GM18861 (cell line): ENCODE measurements around the gene KLHL35.
"Not testable (repeated sequence)": the region's sequence is repeated elsewhere in the genome, so short reads cannot be mapped to it uniquely, and the experiment has no call there.

Experiments
- ATAC-seq: cut with Tn5 transposase; IDR thresholded peaks from one replicate; pipeline ENCODE4 v1.9.1; 2021; ENCODE audit not compliant: unreplicated experiment

The KLHL35 gene

GRCh38 chr11:75426720-75427086 is 6.3 kb downstream of the KLHL35 start:
- ATAC-seq: no peak

DNA sequence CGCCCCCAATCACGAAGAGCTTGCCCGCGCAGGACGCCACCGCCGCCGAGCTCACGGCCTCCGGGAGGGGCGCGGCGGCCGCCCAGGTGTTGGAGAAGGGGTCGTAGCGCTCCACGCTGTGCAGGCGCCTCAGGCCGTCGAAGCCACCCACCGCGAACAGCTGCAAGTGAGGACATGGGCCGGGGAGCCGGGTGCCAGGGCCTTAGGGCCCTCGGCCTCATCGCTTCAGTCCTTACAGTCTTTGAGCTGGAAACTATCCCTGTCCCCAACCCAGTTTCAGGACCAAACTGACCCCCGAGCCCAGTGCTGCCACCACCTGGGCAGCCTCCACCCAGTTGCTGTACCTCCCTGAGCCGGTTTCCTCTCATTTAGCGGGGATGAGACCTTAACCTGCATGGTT is 7.6 kb downstream of the KLHL35 start:
- ATAC-seq: no peak

GRCh38 chr11:75424396-75424795 is 8.6 kb downstream of the KLHL35 start:
- ATAC-seq: no peak

GRCh38 chr11:75423721-75424120 is 9.3 kb downstream of the KLHL35 start:
- ATAC-seq: no peak

DNA sequence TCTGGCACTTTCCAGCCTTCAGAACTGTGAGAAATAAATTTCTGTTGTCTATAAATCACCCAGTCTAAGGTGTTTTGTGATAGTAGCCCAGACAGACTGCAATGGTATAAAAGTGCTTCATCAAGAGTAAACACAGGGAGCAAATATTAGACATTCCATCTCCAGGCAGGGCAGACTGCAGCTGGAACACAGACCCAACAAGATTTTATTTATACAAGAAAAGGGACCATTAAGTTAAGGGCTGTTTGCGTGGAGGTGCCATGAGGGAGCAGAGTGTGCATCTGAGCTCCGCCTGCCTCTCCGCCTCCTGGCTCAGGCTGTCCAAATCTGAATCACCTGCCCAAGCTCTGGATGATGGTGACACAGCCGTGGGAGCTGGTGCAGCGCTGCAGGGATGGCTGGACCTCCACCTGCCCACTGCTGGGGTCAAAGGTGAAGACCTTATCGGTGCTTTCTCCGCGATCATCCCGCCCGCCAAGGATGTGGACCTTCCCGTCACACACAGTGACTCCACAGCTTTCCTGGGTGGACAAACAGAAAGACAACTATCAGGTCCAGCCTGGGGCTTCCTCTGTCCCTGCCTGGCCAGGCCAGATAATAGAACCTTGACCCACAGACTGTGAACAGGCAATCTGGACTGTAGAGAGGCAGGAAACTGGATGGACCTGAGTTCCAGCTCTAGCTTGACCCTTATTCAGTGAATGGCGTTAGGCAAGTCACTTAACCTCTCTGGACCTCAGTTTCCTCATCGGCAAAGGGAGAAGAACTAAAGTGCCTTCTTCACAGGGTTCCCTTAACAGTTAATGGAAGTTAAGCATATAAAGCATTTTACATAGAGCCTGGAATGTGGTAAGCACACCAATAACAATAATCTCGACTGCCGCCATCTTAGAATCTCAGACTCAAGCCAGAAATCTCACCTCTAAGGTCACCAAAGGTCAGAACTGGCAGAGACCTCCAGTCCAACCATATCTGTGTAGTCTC is 10.5 kb downstream of the KLHL35 start:
- ATAC-seq: no peak

- ATAC-seq: no peak
Observed at GRCh38 chr11:75421902-75422247, 11.1 kb downstream of the KLHL35 start.

DNA sequence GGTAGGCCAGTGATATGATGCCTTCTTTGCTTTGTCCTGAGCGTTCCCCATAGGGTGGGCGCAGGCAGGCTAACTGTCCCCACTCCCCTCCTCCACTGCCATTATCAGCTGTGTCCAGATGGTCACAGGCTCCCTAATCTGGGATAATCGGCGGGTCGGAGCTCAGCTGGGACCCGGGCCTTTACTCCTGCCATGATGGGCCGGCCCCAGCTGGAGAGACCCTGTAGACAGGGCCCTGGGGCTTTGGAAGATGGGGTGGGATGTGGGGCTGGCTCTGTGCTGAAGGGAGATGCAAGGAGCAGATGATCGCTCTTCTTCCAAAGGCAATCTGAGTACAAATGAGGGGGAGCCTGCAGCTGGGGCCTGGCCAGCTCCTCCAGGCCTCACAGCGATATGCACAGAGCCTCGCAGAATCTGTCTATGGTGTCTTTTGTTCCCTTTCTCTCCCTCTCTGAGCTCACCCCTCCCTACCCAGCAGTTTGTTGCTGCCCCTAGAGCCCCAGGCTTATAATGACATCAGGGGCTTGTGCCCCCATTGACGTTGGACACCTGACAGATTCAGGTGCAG is 11.9 kb downstream of the KLHL35 start:
- no peak for ATAC-seq

GRCh38 chr11:75420224-75421034 is 12.6 kb downstream of the KLHL35 start:
- ATAC-seq: no peak

- no peak for ATAC-seq
Observed at GRCh38 chr11:75413864-75414263, 19.1 kb downstream of the KLHL35 start.

GRCh38 chr11:75413146-75413545 is 19.9 kb downstream of the KLHL35 start:
- not testable (repeated sequence) for ATAC-seq

DNA sequence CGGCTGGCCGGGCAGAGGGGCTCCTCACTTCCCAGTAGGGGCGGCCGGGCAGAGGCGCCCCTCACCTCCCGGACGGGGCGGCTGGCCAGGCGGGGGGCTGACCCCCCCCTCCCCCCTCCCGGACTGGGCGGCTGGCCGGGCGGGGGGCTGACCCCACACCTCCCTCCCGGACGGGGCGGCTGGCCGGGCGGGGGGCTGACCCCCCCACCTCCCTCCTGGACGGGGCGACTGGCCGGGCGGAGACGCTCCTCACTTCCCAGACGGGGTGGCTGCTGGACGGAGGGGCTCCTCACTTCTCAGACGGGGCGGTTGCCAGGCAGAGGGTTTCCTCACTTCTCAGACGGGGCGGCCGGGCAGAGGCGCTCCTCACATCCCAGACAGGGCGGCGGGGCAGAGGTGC is 23.0 kb downstream of the KLHL35 start:
- not testable (repeated sequence) for ATAC-seq

- no peak for ATAC-seq
Observed at GRCh38 chr11:75408957-75409219, 24.1 kb downstream of the KLHL35 start.

- ATAC-seq: no peak
Observed at GRCh38 chr11:75406338-75406777, 26.6 kb downstream of the KLHL35 start.

- ATAC-seq: no peak
Observed at GRCh38 chr11:75403983-75404658, 28.9 kb downstream of the KLHL35 start.

DNA sequence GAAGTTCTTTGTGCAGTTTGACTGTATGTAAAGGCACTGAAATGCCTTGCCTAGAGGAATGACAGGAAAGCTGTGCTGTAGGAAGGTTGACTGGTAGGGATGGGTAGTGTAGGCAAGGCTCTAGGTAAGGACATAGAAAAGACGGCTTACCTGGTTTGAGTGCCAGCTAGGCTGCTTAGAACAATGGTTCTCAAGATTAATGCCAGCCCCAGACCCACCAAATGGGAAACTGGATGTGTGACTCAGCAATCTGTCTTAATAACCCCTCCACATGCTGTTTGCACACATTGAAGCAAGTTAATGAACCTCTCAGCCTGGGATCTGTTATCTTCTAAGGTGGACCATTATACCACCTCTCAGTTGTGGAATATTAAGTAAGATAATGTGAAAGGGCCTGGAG is 30.0 kb downstream of the KLHL35 start:
- no peak for ATAC-seq

- ATAC-seq: no peak
Observed at GRCh38 chr11:75402002-75402773, 30.8 kb downstream of the KLHL35 start.

DNA sequence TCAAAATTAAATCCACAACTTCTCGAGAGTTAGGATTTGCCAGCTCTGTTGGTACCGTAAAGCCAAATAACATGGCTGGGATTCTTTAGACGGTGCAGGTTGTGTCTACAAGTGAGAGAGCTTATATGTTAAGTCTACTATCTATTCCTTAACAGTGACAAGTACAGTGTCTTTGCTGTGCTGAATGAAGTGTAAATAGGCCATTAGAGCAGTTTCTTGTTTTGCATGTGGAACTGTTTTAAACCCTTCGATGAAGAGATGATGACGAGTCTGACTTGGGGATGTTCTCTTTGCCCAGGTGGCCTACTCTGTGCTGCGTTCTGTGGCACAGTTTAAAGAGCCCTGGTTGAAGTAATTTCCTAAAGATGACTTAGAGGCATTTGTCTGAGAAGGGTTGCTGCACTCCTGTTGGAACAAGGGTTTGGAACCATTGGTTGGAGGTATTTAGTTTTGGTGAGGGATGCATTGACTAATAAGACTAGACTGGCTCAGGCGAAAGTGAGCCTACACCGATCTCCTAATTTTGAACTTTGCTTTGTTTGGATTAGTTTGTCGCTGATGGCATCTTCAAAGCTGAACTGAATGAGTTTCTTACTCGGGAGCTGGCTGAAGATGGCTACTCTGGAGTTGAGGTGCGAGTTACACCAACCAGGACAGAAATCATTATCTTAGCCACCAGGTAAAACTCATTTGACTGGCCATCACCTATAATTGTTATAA is 32.7 kb downstream of the KLHL35 start:
- no peak for ATAC-seq

- peak; percentile 89 for ATAC-seq
Observed at GRCh38 chr11:75399344-75400145, 33.5 kb downstream of the KLHL35 start, which contains the start of gene RPS3. TSS of gene RPS3 (plus strand) at chr11:75399518. CDS start at chr11:75399548, 30 bp downstream.

DNA sequence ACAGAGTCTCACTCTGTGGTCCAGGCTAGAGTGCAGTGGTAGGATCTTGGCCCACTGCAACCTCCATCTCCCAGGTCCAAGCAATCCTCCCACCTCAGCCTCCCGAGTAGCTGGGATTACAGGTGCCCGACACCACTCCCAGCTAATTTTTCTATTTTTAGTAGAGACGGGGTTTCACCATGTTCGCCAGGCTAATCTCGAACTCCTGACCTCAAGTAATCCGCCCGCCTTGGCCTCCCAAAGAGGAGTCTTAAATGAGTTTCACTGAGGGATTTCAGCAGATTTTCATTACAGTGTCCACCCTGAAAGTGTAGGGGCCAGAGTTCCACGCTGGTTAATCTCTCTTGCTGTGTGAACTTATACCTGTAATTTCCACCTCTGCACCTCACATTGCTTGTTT is 34.1 kb downstream of the KLHL35 start:
- ATAC-seq: no peak
